Hematopoietic multipotent progenitor cell treated with erythropoietin and hydrocortisone succinate and interleukin-3 and kit ligand, for 6 days (in vitro differentiated cells): ENCODE data around the gene RBM34.
"Not testable (repeated sequence)": the region's sequence is repeated elsewhere in the genome, so short reads cannot be mapped to it uniquely, and the experiment has no call there.

Source experiments
- DNase-seq: peaks from one replicate; pipeline ENCODE4 v3.0.0-alpha.2; 2015

RBM34 gene

GRCh38 chr1:235112297-235113182, 48.5 kb downstream of the RBM34 start:
- no peak for DNase-seq

GRCh38 chr1:235111107-235111506, 49.9 kb downstream of the RBM34 start:
- no peak for DNase-seq

GRCh38 chr1:235108876-235109275, 52.2 kb downstream of the RBM34 start:
- DNase-seq: no peak

- DNase-seq: no peak
Observed at GRCh38 chr1:235108185-235108593, 52.9 kb downstream of the RBM34 start.

GRCh38 chr1:235107368-235108184, 53.5 kb downstream of the RBM34 start:
- no peak for DNase-seq

GRCh38 chr1:235106457-235106856, 54.6 kb downstream of the RBM34 start:
- peak; percentile 48 for DNase-seq

- DNase-seq: no peak
Observed at GRCh38 chr1:235105051-235106043, 55.7 kb downstream of the RBM34 start.

GRCh38 chr1:235102993-235103411, 58.0 kb downstream of the RBM34 start:
- no peak for DNase-seq

- DNase-seq: no peak
Observed at GRCh38 chr1:235102259-235102582, 58.8 kb downstream of the RBM34 start.

GRCh38 chr1:235101558-235102258, 59.3 kb downstream of the RBM34 start:
- no peak for DNase-seq

- no peak for DNase-seq
Observed at GRCh38 chr1:235100194-235100772, 60.8 kb downstream of the RBM34 start.

- no peak for DNase-seq
Observed at GRCh38 chr1:235098991-235099390, 62.1 kb downstream of the RBM34 start.

- no peak for DNase-seq
Observed at GRCh38 chr1:235098547-235098946, 62.5 kb downstream of the RBM34 start.

GRCh38 chr1:235097501-235097900, 63.5 kb downstream of the RBM34 start:
- DNase-seq: not testable (repeated sequence)

GRCh38 chr1:235095938-235096562, 65.0 kb downstream of the RBM34 start:
- DNase-seq: no peak

GRCh38 chr1:235093696-235094592, 67.1 kb downstream of the RBM34 start:
- DNase-seq: peak; percentile 88

GRCh38 chr1:235093013-235093695, 67.9 kb downstream of the RBM34 start:
- peak; percentile 38 for DNase-seq

- not testable (repeated sequence) for DNase-seq
Observed at GRCh38 chr1:235092415-235092814, 68.6 kb downstream of the RBM34 start.

GRCh38 chr1:235092045-235092406, 69.0 kb downstream of the RBM34 start:
- not testable (repeated sequence) for DNase-seq
